Muscle of back (tissue), 11 donors: ENCODE results near the gene PCDHGB1. TPM values are rescaled to one million over a fixed set of nuclear protein-coding genes. Genes with fewer than 3 reads are reported as not detected.
"Not testable (repeated sequence)": the region's sequence is repeated elsewhere in the genome, so short reads cannot be mapped to it uniquely, and the experiment has no call there.

Source experiments
- DNase-seq, 3 donors: peaks; one replicate each; pipeline versions ENCODE4 v3.0.0 to v3.0.0-alpha.2; 2013
- polyA plus RNA-seq, 10 donors: library from polyadenylated mRNA; unstranded; fragments of 120-200 nt; gene quantifications; one replicate each; pipeline ENCODE4 v1.2.1, GENCODE V29; 2013; ENCODE audit not compliant: insufficient read length in 10 of 10

Gene PCDHGB1
- polyA plus RNA-seq, 10 donors = 0.36 to 0.88 (median 0.60) TPM

GRCh38 chr5:141382469-141383294 lies 32.8 kb downstream of the PCDHGB1 start, which contains the start of gene PCDHGA7:
Gene PCDHGA7, plus strand, starts transcription at chr5:141382742. Its CDS starts 158 bp downstream, at chr5:141382900.
- no peak for DNase-seq

GRCh38 chr5:141383345-141383744 lies 33.4 kb downstream of the PCDHGB1 start:
- DNase-seq = no peak

- no peak for DNase-seq
Measured at GRCh38 chr5:141384471-141385267, 34.8 kb downstream of the PCDHGB1 start.

GRCh38 chr5:141387557-141388311 lies 37.8 kb downstream of the PCDHGB1 start, which contains the start of gene PCDHGB4:
Gene PCDHGB4, plus strand, starts transcription at chr5:141387698. Its CDS starts 187 bp downstream, at chr5:141387885.
- not testable (repeated sequence) for DNase-seq

GRCh38 chr5:141388661-141389060 lies 38.8 kb downstream of the PCDHGB1 start:
- DNase-seq = no peak

GRCh38 chr5:141389153-141390042 lies 39.5 kb downstream of the PCDHGB1 start:
- no peak for DNase-seq

GRCh38 chr5:141392429-141393198 lies 42.7 kb downstream of the PCDHGB1 start, which contains the start of gene PCDHGA8:
Gene PCDHGA8, plus strand, starts transcription at chr5:141392633. Its CDS starts 181 bp downstream, at chr5:141392814.
- no peak for DNase-seq

GRCh38 chr5:141393267-141393666 lies 43.4 kb downstream of the PCDHGB1 start:
- DNase-seq = no peak

- not testable (repeated sequence) for DNase-seq
Measured at GRCh38 chr5:141394401-141395187, 44.7 kb downstream of the PCDHGB1 start.

- peak in 1 of 3 donors; percentile 24 for DNase-seq
Measured at GRCh38 chr5:141397756-141398551, 48.1 kb downstream of the PCDHGB1 start, which contains the start of gene PCDHGB5. Gene PCDHGB5, plus strand, starts transcription at chr5:141397947. Its CDS starts 181 bp downstream, at chr5:141398128.

GRCh38 chr5:141398608-141399007 lies 48.7 kb downstream of the PCDHGB1 start:
- no peak for DNase-seq

GRCh38 chr5:141399555-141400258 lies 49.8 kb downstream of the PCDHGB1 start:
- DNase-seq = no peak

Other genes with a start within 250 kb of the PCDHGB1 start
- gene PCDHB3, start 249.6 kb upstream of the PCDHGB1 start, polyA plus RNA-seq = 1 to 10 TPM; 1.6 to 2.8 (median 2.0) TPM
- gene PCDHB4, start 228.3 kb upstream of the PCDHGB1 start, polyA plus RNA-seq = 1 to 10 TPM; 2.8 to 4.6 (median 3.1) TPM
- 1 to 10 TPM; 2.7 to 5.1 (median 3.9) TPM for gene PCDHB5, start 214.9 kb upstream of the PCDHGB1 start, polyA plus RNA-seq
- gene PCDHB6, start 200.0 kb upstream of the PCDHGB1 start, polyA plus RNA-seq = 1 to 10 TPM; 1.3 to 2.5 (median 1.8) TPM
- 1 to 10 TPM; 1.8 to 3.5 (median 2.6) TPM for gene PCDHB7, start 177.5 kb upstream of the PCDHGB1 start, polyA plus RNA-seq
- gene PCDHB8, start 172.3 kb upstream of the PCDHGB1 start, polyA plus RNA-seq = 1 to 10 TPM in 8 of 10 donors, under 1 TPM in 2; 0.34 to 2.4 (median 1.3) TPM
- gene PCDHB16, start 167.7 kb upstream of the PCDHGB1 start, polyA plus RNA-seq = 1 to 10 TPM; 2.3 to 6.1 (median 4.2) TPM
- gene PCDHB9, start 162.9 kb upstream of the PCDHGB1 start, polyA plus RNA-seq = 1 to 10 TPM; 1.4 to 3.9 (median 2.5) TPM
- gene PCDHB10, start 157.7 kb upstream of the PCDHGB1 start, polyA plus RNA-seq = 1 to 10 TPM; 3.6 to 6.4 (median 4.9) TPM
- 1 to 10 TPM; 1.6 to 3.5 (median 2.7) TPM for gene PCDHB11, start 150.5 kb upstream of the PCDHGB1 start, polyA plus RNA-seq
- 1 to 10 TPM; 2.3 to 3.7 (median 2.8) TPM for gene PCDHB12, start 141.4 kb upstream of the PCDHGB1 start, polyA plus RNA-seq
- gene PCDHB13, start 136.2 kb upstream of the PCDHGB1 start, polyA plus RNA-seq = 1 to 10 TPM; 2.3 to 3.6 (median 2.6) TPM
- gene PCDHB14, start 126.8 kb upstream of the PCDHGB1 start, polyA plus RNA-seq = 1 to 10 TPM; 5.3 to 8.1 (median 6.6) TPM
- gene PCDHB15, start 104.7 kb upstream of the PCDHGB1 start, polyA plus RNA-seq = 1 to 10 TPM; 5.9 to 9.7 (median 7.8) TPM
- gene SLC25A2, start 46.0 kb upstream of the PCDHGB1 start, polyA plus RNA-seq = under 1 TPM in 1 of 10 donors, not detected in 9; 0.17 TPM
- 10 to 100 TPM; 74.5 to 97.2 (median 82.8) TPM for gene TAF7, start 29.3 kb upstream of the PCDHGB1 start, polyA plus RNA-seq
- gene PCDHGA1, start 19.6 kb upstream of the PCDHGB1 start, polyA plus RNA-seq = under 1 TPM; 0.38 to 0.64 (median 0.54) TPM
- gene PCDHGA2, start 11.3 kb upstream of the PCDHGB1 start, polyA plus RNA-seq = 1 to 10 TPM; 1.7 to 3.1 (median 2.4) TPM
- 1 to 10 TPM; 1.2 to 1.7 (median 1.4) TPM for gene PCDHGA3, start 6.3 kb upstream of the PCDHGB1 start, polyA plus RNA-seq
- 1 to 10 TPM; 1.1 to 1.8 (median 1.3) TPM for gene PCDHGA4, start 4.9 kb downstream of the PCDHGB1 start, polyA plus RNA-seq
- 1 to 10 TPM; 1.9 to 2.6 (median 2.2) TPM for gene PCDHGB2, start 9.9 kb downstream of the PCDHGB1 start, polyA plus RNA-seq
- gene PCDHGA5, start 14.1 kb downstream of the PCDHGB1 start, polyA plus RNA-seq = 1 to 10 TPM; 1.9 to 3.3 (median 2.6) TPM
- 1 to 10 TPM in 9 of 10 donors, under 1 TPM in 1; 0.99 to 1.7 (median 1.4) TPM for gene PCDHGB3, start 20.1 kb downstream of the PCDHGB1 start, polyA plus RNA-seq
- 1 to 10 TPM; 2.4 to 5.4 (median 3.4) TPM for gene PCDHGA6, start 23.8 kb downstream of the PCDHGB1 start, polyA plus RNA-seq
- 1 to 10 TPM; 1.2 to 2.0 (median 1.4) TPM for gene PCDHGA7, start 32.6 kb downstream of the PCDHGB1 start, polyA plus RNA-seq
- gene PCDHGB4, start 37.6 kb downstream of the PCDHGB1 start, polyA plus RNA-seq = 1 to 10 TPM; 1.7 to 3.9 (median 2.5) TPM
- gene PCDHGA8, start 42.5 kb downstream of the PCDHGB1 start, polyA plus RNA-seq = under 1 TPM; 0.43 to 0.83 (median 0.57) TPM
- 1 to 10 TPM; 2.5 to 7.0 (median 4.1) TPM for gene PCDHGB5, start 47.8 kb downstream of the PCDHGB1 start, polyA plus RNA-seq
- gene PCDHGA9, start 52.7 kb downstream of the PCDHGB1 start, polyA plus RNA-seq = 1 to 10 TPM; 3.4 to 5.3 (median 3.8) TPM
- 1 to 10 TPM; 2.7 to 6.8 (median 4.3) TPM for gene PCDHGB6, start 57.9 kb downstream of the PCDHGB1 start, polyA plus RNA-seq
- gene PCDHGA10, start 62.9 kb downstream of the PCDHGB1 start, polyA plus RNA-seq = 1 to 10 TPM; 1.2 to 2.8 (median 1.8) TPM
- gene PCDHGB7, start 67.6 kb downstream of the PCDHGB1 start, polyA plus RNA-seq = 10 to 100 TPM in 1 of 10 donors, 1 to 10 TPM in 9; 7.4 to 11.7 (median 8.2) TPM
- 1 to 10 TPM; 2.9 to 4.8 (median 3.3) TPM for gene PCDHGA11, start 71.0 kb downstream of the PCDHGB1 start, polyA plus RNA-seq
- 1 to 10 TPM; 1.2 to 3.1 (median 2.3) TPM for gene PCDHGA12, start 80.4 kb downstream of the PCDHGB1 start, polyA plus RNA-seq
- gene PCDHGC3, start 125.9 kb downstream of the PCDHGB1 start, polyA plus RNA-seq = 100 to 1,000 TPM in 8 of 10 donors, 10 to 100 TPM in 2; 95.8 to 177 (median 115) TPM
- 1 to 10 TPM in 9 of 10 donors, under 1 TPM in 1; 0.93 to 2.2 (median 1.6) TPM for gene PCDHGC4, start 134.9 kb downstream of the PCDHGB1 start, polyA plus RNA-seq
- gene PCDHGC5, start 139.0 kb downstream of the PCDHGB1 start, polyA plus RNA-seq = 1 to 10 TPM in 1 of 10 donors, under 1 TPM in 9; 0.25 to 1.4 (median 0.44) TPM